ENCODE measurements around the gene SAA1.
"Not testable (repeated sequence)": the region's sequence is repeated elsewhere in the genome, so short reads cannot be mapped to it uniquely, and the experiment has no call there.

The SAA1 gene

GRCh38 chr11:18261721-18262120, 4.3 kb upstream of the SAA1 start:
- DNase-seq: no peak

- DNase-seq: not testable (repeated sequence)
Measured at GRCh38 chr11:18262681-18263350, 3.2 kb upstream of the SAA1 start.

- DNase-seq: no peak
Measured at GRCh38 chr11:18264035-18264434, 2.0 kb upstream of the SAA1 start.

- no peak for DNase-seq
Measured at GRCh38 chr11:18264677-18265555, 1.1 kb upstream of the SAA1 start.

GRCh38 chr11:18267335-18268133, 1.5 kb downstream of the SAA1 start:
- DNase-seq: not testable (repeated sequence)

- not testable (repeated sequence) for DNase-seq
Measured at GRCh38 chr11:18269252-18269651, 3.2 kb downstream of the SAA1 start.

- DNase-seq: no peak
Measured at GRCh38 chr11:18270102-18270501, 4.0 kb downstream of the SAA1 start.

- DNase-seq: no peak
Measured at GRCh38 chr11:18271206-18271605, 5.1 kb downstream of the SAA1 start.

GRCh38 chr11:18277565-18278271, 11.7 kb downstream of the SAA1 start:
- no peak for DNase-seq

- DNase-seq: no peak
Measured at GRCh38 chr11:18280438-18281045, 14.5 kb downstream of the SAA1 start.

GRCh38 chr11:18282626-18283025, 16.6 kb downstream of the SAA1 start:
- no peak for DNase-seq

- no peak for DNase-seq
Measured at GRCh38 chr11:18285841-18286240, 19.8 kb downstream of the SAA1 start.

GRCh38 chr11:18288911-18289310, 22.8 kb downstream of the SAA1 start:
- no peak for DNase-seq

- no peak for DNase-seq
Measured at GRCh38 chr11:18294862-18295261, 28.8 kb downstream of the SAA1 start.

- DNase-seq: no peak
Measured at GRCh38 chr11:18295316-18295715, 29.3 kb downstream of the SAA1 start.

GRCh38 chr11:18299721-18300120, 33.7 kb downstream of the SAA1 start:
- no peak for DNase-seq

GRCh38 chr11:18304745-18305144, 38.7 kb downstream of the SAA1 start:
- DNase-seq: no peak

- no peak for DNase-seq
Measured at GRCh38 chr11:18307461-18308139, 41.5 kb downstream of the SAA1 start.

GRCh38 chr11:18308242-18308641, 42.2 kb downstream of the SAA1 start:
- DNase-seq: no peak

GRCh38 chr11:18309691-18310090, 43.6 kb downstream of the SAA1 start:
- DNase-seq: no peak

- no peak for DNase-seq
Measured at GRCh38 chr11:18310800-18311340, 44.8 kb downstream of the SAA1 start.
